ENCODE data around the gene TAF5L.

Gene TAF5L

GRCh38 chr1:229572286-229572685, 53.6 kb downstream of the TAF5L start:
- no peak for DNase-seq
- no peak for TF ChIP-seq CTCF (IDR thresholded peaks at IDR 0.05)
- Mint-ChIP-seq H3K4me1 (no peaks in the 10 kb centered on the region), H3K4me3 (no peak overlapping the region), H3K27me3 (ENCODE audit: low read depth, poor library complexity) (peaks cover 12% of the 10 kb centered on the region), H3K9me3 (no peaks in the 10 kb centered on the region), H3K27ac (no peak overlapping the region), H3K36me3 (ENCODE audit: low read depth) (no peaks in the 10 kb centered on the region)

GRCh38 chr1:229570891-229571516, 54.9 kb downstream of the TAF5L start:
- Mint-ChIP-seq H3K4me1 (no peaks in the 10 kb centered on the region), H3K27me3 (ENCODE audit: low read depth, poor library complexity) (peaks cover 12% of the 10 kb centered on the region), H3K27ac (no peak overlapping the region), H3K4me3 (no peak overlapping the region), H3K36me3 (ENCODE audit: low read depth) (no peaks in the 10 kb centered on the region), H3K9me3 (no peaks in the 10 kb centered on the region)
- no peak for DNase-seq
- no peak for TF ChIP-seq CTCF (IDR thresholded peaks at IDR 0.05)

- no peak overlapping the region for H3K27ac Mint-ChIP-seq
- no peaks in the 10 kb centered on the region for H3K36me3 Mint-ChIP-seq (ENCODE audit: low read depth)
- H3K27me3 Mint-ChIP-seq (ENCODE audit: low read depth, poor library complexity) = peaks cover 12% of the 10 kb centered on the region
- no peak for TF ChIP-seq CTCF (IDR thresholded peaks at IDR 0.05)
- no peak overlapping the region for H3K4me3 Mint-ChIP-seq
- H3K4me1 Mint-ChIP-seq = no peaks in the 10 kb centered on the region
- no peaks in the 10 kb centered on the region for H3K9me3 Mint-ChIP-seq
- DNase-seq = no peak
Measured at GRCh38 chr1:229570305-229570704, 55.6 kb downstream of the TAF5L start.

- H3K9me3 Mint-ChIP-seq = no peaks in the 10 kb centered on the region
- no peak overlapping the region for H3K4me3 Mint-ChIP-seq
- H3K27ac Mint-ChIP-seq = no peak overlapping the region
- no peaks in the 10 kb centered on the region for H3K36me3 Mint-ChIP-seq (ENCODE audit: low read depth)
- TF ChIP-seq CTCF (IDR thresholded peaks at IDR 0.05) = no peak
- no peak for DNase-seq
- peaks cover 14% of the 10 kb centered on the region for H3K4me1 Mint-ChIP-seq
- H3K27me3 Mint-ChIP-seq (ENCODE audit: low read depth, poor library complexity) = peaks cover 8% of the 10 kb centered on the region
Measured at GRCh38 chr1:229567109-229567868, 58.6 kb downstream of the TAF5L start.

- peaks cover 8% of the 10 kb centered on the region for H3K27me3 Mint-ChIP-seq (ENCODE audit: low read depth, poor library complexity)
- no peaks in the 10 kb centered on the region for H3K36me3 Mint-ChIP-seq (ENCODE audit: low read depth)
- DNase-seq = no peak
- H3K4me1 Mint-ChIP-seq = peaks cover 23% of the 10 kb centered on the region
- no peak overlapping the region for H3K27ac Mint-ChIP-seq
- no peak for TF ChIP-seq CTCF (IDR thresholded peaks at IDR 0.05)
- H3K4me3 Mint-ChIP-seq = no peak overlapping the region
- no peaks in the 10 kb centered on the region for H3K9me3 Mint-ChIP-seq
Measured at GRCh38 chr1:229563701-229564100, 62.2 kb downstream of the TAF5L start.

- Mint-ChIP-seq H3K9me3 (no peaks in the 10 kb centered on the region), H3K4me1 (peaks cover 23% of the 10 kb centered on the region), H3K36me3 (ENCODE audit: low read depth) (no peaks in the 10 kb centered on the region), H3K4me3 (no peak overlapping the region), H3K27me3 (ENCODE audit: low read depth, poor library complexity) (peaks cover 8% of the 10 kb centered on the region), H3K27ac (no peak overlapping the region)
- peak; percentile 29 for DNase-seq
- TF ChIP-seq CTCF (IDR thresholded peaks at IDR 0.05) = no peak
Measured at GRCh38 chr1:229563241-229563640, 62.7 kb downstream of the TAF5L start.
